ENCODE data around the gene SP5. TPM values are rescaled to one million over a fixed set of nuclear protein-coding genes. Genes with fewer than 3 reads are reported as not detected.

SP5 gene
- polyA plus RNA-seq, 1 of the 3 experiments (the other 2 are of a cell fraction) = not detected

- peak; percentile 67; the same call in 1 of the 2 replicates for TF ChIP-seq TEAD4 (IDR thresholded peaks at IDR 0.05; ENCODE audit: borderline replicate concordance, insufficient read depth)
- TF ChIP-seq GABPA (IDR thresholded peaks at IDR 0.05; ENCODE audit: low read depth) = no peak
- TF ChIP-seq POLR2AphosphoS5 (IDR thresholded peaks at IDR 0.05; ENCODE audit: low read depth, low read length) = no peak
- no peak for TF ChIP-seq FOXM1 (IDR thresholded peaks at IDR 0.05; ENCODE audit: low read depth)
- TF ChIP-seq RFX5 (IDR thresholded peaks at IDR 0.05; ENCODE audit: low read length) = no peak
- no peak for TF ChIP-seq EZH2phosphoT487 (IDR thresholded peaks at IDR 0.05; ENCODE audit: borderline replicate concordance, low read depth)
- no peak for TF ChIP-seq MEF2A (IDR thresholded peaks at IDR 0.05; ENCODE audit: borderline replicate concordance, low read depth)
- TF ChIP-seq SIN3A (IDR thresholded peaks at IDR 0.05; ENCODE audit: borderline replicate concordance, low read depth, low read length) = no peak
- no peak for TF ChIP-seq CHD2 (IDR thresholded peaks at IDR 0.05; ENCODE audit: low read length, partially characterized antibody)
Measured at GRCh38 chr2:170739048-170739447, 23.9 kb downstream of the SP5 start (continued).

DNA sequence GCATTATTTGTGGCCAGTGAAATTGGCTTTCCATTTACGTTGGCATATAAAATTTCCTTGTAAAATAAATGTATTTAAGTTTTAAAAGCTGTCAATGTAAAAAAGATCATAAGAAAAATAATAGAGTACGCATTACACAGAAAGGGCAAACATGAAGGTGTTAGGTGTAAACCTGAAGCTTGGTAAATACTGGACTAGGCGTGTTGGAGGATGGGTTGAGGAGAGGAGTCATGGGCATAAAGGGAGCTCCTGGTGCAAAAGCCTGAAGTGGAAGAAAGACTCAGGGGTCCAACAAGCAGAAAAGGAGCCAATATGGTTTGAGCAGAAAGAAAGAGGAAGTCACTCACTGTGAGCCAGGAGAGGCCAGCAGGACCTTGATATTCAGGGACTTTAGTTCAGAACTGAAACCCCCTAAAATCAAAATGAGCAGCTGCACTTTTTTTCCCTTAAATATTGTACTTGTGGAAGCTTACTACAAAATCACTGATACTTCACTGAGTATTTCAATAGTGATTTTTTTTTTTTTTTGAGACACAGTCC is 24.4 kb downstream of the SP5 start:
- POLR2A ChIA-PET = no interaction called here
- H3K27ac ChIP-seq (ENCODE audit: low read depth in 2 of 2, low read length in 1 of 2) = no peak overlapping the region

GRCh38 chr2:170740660-170741059 is 25.5 kb downstream of the SP5 start:
- no peak overlapping the region for H3K27ac ChIP-seq (ENCODE audit: low read depth in 2 of 2, low read length in 1 of 2)
- H4K20me1 ChIP-seq (ENCODE audit: insufficient read depth) = no peaks in the 10 kb centered on the region
- peaks cover 3% of the 10 kb centered on the region for H3F3A ChIP-seq (replicated peaks; ENCODE audit: insufficient read depth)
- no peak overlapping the region for H3K4me2 ChIP-seq
- H3K9me2 ChIP-seq = no peaks in the 10 kb centered on the region
- no peaks in the 10 kb centered on the region for H3K36me3 ChIP-seq (replicated peaks in 1 of 2; ENCODE audit: control insufficient read depth in 1 of 2, insufficient read depth in 2 of 2, low read length in 1 of 2)
- 36% methylated on average over 4 of the region's 4 CpGs for WGBS (ENCODE audit: low lambda C conversion rate)
- POLR2A ChIA-PET = no interaction called here
- H3K4me1 ChIP-seq (ENCODE audit: control insufficient read depth in 1 of 2, insufficient read depth in 2 of 2, low read depth in 1 of 2, low read length in 1 of 2) = no peaks in the 10 kb centered on the region
- no peak overlapping the region for H2AFZ ChIP-seq (ENCODE audit: low read depth)
- no peak overlapping the region for H3K4me3 ChIP-seq (ENCODE audit: low read depth in 2 of 2, low read length in 1 of 2)
- H3K79me2 ChIP-seq (ENCODE audit: insufficient read depth) = no peaks in the 10 kb centered on the region
- no peak overlapping the region for H3K9ac ChIP-seq
- no peaks in the 10 kb centered on the region for H3K9me3 ChIP-seq
- DNase-seq = no peak
- CTCF ChIA-PET = interaction anchor here (2.3 kb wide), 1 partner anchor 73 kb away, joined by 6 read pairs; no protein-coding TSS in a partner anchor
- peaks cover 15% of the 10 kb centered on the region; the same call in 1 of the 2 replicates for H3K27me3 ChIP-seq (ENCODE audit: insufficient read depth)
- no peak for TF ChIP-seq USF2 (IDR thresholded peaks at IDR 0.05; ENCODE audit: borderline replicate concordance, low read depth, low read length)
- TF ChIP-seq GATA2 (CRISPR knock-in tag; IDR thresholded peaks at IDR 0.05) = no peak
- TF ChIP-seq, protein P1, sequence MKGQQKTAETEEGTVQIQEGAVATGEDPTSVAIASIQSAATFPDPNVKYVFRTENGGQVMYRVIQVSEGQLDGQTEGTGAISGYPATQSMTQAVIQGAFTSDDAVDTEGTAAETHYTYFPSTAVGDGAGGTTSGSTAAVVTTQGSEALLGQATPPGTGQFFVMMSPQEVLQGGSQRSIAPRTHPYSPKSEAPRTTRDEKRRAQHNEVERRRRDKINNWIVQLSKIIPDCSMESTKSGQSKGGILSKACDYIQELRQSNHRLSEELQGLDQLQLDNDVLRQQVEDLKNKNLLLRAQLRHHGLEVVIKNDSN (IDR thresholded peaks at IDR 0.05; ENCODE audit: borderline replicate concordance, low read depth) = no peak
- no peak for TF ChIP-seq JUND (IDR thresholded peaks at IDR 0.05)
- no peak for TF ChIP-seq SMC3 (IDR thresholded peaks at IDR 0.05; ENCODE audit: low read depth, low read length)
- TF ChIP-seq SIN3A (IDR thresholded peaks at IDR 0.05; ENCODE audit: borderline replicate concordance, low read depth, low read length) = no peak
- TF ChIP-seq FOSL2 (IDR thresholded peaks at IDR 0.05; ENCODE audit: borderline replicate concordance, low read depth) = no peak
- no peak for TF ChIP-seq MXI1 (IDR thresholded peaks at IDR 0.05; ENCODE audit: low read depth, low read length)
- TF ChIP-seq TAF1 (IDR thresholded peaks at IDR 0.05; ENCODE audit: borderline replicate concordance, low read depth, low read length) = no peak
- TF ChIP-seq, protein P2, sequence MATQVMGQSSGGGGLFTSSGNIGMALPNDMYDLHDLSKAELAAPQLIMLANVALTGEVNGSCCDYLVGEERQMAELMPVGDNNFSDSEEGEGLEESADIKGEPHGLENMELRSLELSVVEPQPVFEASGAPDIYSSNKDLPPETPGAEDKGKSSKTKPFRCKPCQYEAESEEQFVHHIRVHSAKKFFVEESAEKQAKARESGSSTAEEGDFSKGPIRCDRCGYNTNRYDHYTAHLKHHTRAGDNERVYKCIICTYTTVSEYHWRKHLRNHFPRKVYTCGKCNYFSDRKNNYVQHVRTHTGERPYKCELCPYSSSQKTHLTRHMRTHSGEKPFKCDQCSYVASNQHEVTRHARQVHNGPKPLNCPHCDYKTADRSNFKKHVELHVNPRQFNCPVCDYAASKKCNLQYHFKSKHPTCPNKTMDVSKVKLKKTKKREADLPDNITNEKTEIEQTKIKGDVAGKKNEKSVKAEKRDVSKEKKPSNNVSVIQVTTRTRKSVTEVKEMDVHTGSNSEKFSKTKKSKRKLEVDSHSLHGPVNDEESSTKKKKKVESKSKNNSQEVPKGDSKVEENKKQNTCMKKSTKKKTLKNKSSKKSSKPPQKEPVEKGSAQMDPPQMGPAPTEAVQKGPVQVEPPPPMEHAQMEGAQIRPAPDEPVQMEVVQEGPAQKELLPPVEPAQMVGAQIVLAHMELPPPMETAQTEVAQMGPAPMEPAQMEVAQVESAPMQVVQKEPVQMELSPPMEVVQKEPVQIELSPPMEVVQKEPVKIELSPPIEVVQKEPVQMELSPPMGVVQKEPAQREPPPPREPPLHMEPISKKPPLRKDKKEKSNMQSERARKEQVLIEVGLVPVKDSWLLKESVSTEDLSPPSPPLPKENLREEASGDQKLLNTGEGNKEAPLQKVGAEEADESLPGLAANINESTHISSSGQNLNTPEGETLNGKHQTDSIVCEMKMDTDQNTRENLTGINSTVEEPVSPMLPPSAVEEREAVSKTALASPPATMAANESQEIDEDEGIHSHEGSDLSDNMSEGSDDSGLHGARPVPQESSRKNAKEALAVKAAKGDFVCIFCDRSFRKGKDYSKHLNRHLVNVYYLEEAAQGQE (IDR thresholded peaks at IDR 0.05; ENCODE audit: low read depth, low read length) = no peak
- TF ChIP-seq EZH2phosphoT487 (IDR thresholded peaks at IDR 0.05; ENCODE audit: borderline replicate concordance, low read depth) = no peak
- TF ChIP-seq RCOR1 (IDR thresholded peaks at IDR 0.05; ENCODE audit: low read length) = no peak
- no peak for TF ChIP-seq FOXM1 (IDR thresholded peaks at IDR 0.05; ENCODE audit: low read depth)
- no peak for TF ChIP-seq POLR2AphosphoS5 (IDR thresholded peaks at IDR 0.05; ENCODE audit: low read depth, low read length)
- no peak for TF ChIP-seq RFX5 (IDR thresholded peaks at IDR 0.05; ENCODE audit: low read length)
- no peak for TF ChIP-seq ELF1 (IDR thresholded peaks at IDR 0.05)

More for the DNA sequence above, 24.4 kb downstream of the SP5 start:
- H3K79me2 ChIP-seq (ENCODE audit: insufficient read depth) = no peaks in the 10 kb centered on the region
- peaks cover 3% of the 10 kb centered on the region for H3F3A ChIP-seq (replicated peaks; ENCODE audit: insufficient read depth)
- H3K4me1 ChIP-seq (ENCODE audit: control insufficient read depth in 1 of 2, insufficient read depth in 2 of 2, low read depth in 1 of 2, low read length in 1 of 2) = no peaks in the 10 kb centered on the region
- TF ChIP-seq EZH2phosphoT487 (IDR thresholded peaks at IDR 0.05; ENCODE audit: borderline replicate concordance, low read depth) (no peak), GABPA (IDR thresholded peaks at IDR 0.05; ENCODE audit: low read depth) (no peak), FOSL2 (IDR thresholded peaks at IDR 0.05; ENCODE audit: borderline replicate concordance, low read depth) (no peak), ELF1 (IDR thresholded peaks at IDR 0.05) (no peak)
- H3K9ac ChIP-seq = no peak overlapping the region
- H2AFZ ChIP-seq (ENCODE audit: low read depth) = no peak overlapping the region
- no peaks in the 10 kb centered on the region for H3K36me3 ChIP-seq (replicated peaks in 1 of 2; ENCODE audit: control insufficient read depth in 1 of 2, insufficient read depth in 2 of 2, low read length in 1 of 2)
- peaks cover 11% of the 10 kb centered on the region; the same call in 1 of the 2 replicates for H3K27me3 ChIP-seq (ENCODE audit: insufficient read depth)
- H3K4me2 ChIP-seq = no peak overlapping the region
- H4K20me1 ChIP-seq (ENCODE audit: insufficient read depth) = no peaks in the 10 kb centered on the region
- no peaks in the 10 kb centered on the region for H3K9me2 ChIP-seq
- 57% methylated on average over 3 of the region's 3 CpGs for WGBS (ENCODE audit: low lambda C conversion rate)
- no peak for DNase-seq
- no peaks in the 10 kb centered on the region for H3K9me3 ChIP-seq
- CTCF ChIA-PET = interaction anchor here (1.3 to 2.3 kb wide), 5 partner anchors 74 to 370 kb away, joined by 3 to 6 read pairs (median 5); no protein-coding TSS in a partner anchor
- H3K4me3 ChIP-seq (ENCODE audit: low read depth in 2 of 2, low read length in 1 of 2) = no peak overlapping the region

Measured in SK-N-SH (cell line).